Activated T-helper 2 cell treated with anti-CD3 and anti-CD28 coated beads, Interferon-gamma antibody, Interleukin-2, Interleukin-4, amounts not matched to agents 10 μg/mL and 5 μg/mL and 100 μg/mL, durations not matched to agents 14 hours and 24 hours and 36 hours (primary cell): Measurements from ENCODE around the gene FAM78B. TPM values are rescaled to one million over a fixed set of nuclear protein-coding genes. Genes with fewer than 3 reads are reported as not detected.

Experiments used
- DNase-seq: peaks from one replicate; pipeline ENCODE4 v3.0.0; 2021; ENCODE audit warnings: low spot score
- H3K27ac Mint-ChIP-seq: one replicate; pipeline ENCODE4 v1.8.0; 2021; ENCODE audit warnings: mixed read lengths
- H3K27me3 Mint-ChIP-seq: one replicate; pipeline ENCODE4 v1.8.0; 2021; ENCODE audit warnings: low read depth, mixed read lengths
- H3K36me3 Mint-ChIP-seq: one replicate; pipeline ENCODE4 v1.8.0; 2021; ENCODE audit warnings: low read depth, mixed read lengths
- H3K4me1 Mint-ChIP-seq: one replicate; pipeline ENCODE4 v1.8.0; 2021; ENCODE audit warnings: low read depth, mixed read lengths
- H3K4me3 Mint-ChIP-seq: one replicate; pipeline ENCODE4 v1.8.0; 2021; ENCODE audit warnings: low read depth, mild to moderate bottlenecking, moderate library complexity, mixed read lengths
- H3K9me3 Mint-ChIP-seq: one replicate; pipeline ENCODE4 v1.8.0; 2021; ENCODE audit warnings: mixed read lengths
- intact Hi-C: fragments of 100-400 bp; cut with micrococcal nuclease; formaldehyde crosslinking; loops from one replicate; pipeline ENCODE4 v1.15.1; 2023
- total RNA-seq: library from RNA; stranded (reverse); gene quantifications from 2 replicates; pipeline ENCODE4 v1.2.3, GENCODE V29; 2022

Gene FAM78B
- total RNA-seq, 1 donor from 2014 or later, result 1.2 TPM

DNA sequence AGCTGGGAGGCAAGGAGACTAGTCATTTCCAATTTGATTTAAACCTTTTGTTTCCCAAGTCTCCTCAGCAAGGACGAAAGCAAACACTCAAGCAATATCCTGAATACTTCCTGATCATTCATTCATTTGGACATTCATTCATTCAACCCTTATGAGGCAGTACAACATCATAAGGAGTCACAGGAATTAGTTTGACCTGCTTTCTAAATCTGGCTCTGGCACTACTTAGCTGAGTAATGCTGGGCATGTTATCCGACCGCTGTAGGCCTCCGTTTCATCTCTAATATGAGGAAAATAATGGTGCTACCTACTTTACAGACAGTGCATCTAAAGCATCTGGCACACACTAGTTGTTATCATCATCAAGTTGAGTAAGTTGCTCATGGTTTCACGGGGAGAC, 11.7 kb downstream of the FAM78B start:
- Mint-ChIP-seq H3K27me3 (no peaks in the 10 kb centered on the region), H3K4me3 (no peak overlapping the region), H3K9me3 (no peaks in the 10 kb centered on the region), H3K36me3 (no peaks in the 10 kb centered on the region), H3K27ac (no peak overlapping the region), H3K4me1 (no peaks in the 10 kb centered on the region)
- intact Hi-C loops, result no loop called here
- no peak for DNase-seq

DNA sequence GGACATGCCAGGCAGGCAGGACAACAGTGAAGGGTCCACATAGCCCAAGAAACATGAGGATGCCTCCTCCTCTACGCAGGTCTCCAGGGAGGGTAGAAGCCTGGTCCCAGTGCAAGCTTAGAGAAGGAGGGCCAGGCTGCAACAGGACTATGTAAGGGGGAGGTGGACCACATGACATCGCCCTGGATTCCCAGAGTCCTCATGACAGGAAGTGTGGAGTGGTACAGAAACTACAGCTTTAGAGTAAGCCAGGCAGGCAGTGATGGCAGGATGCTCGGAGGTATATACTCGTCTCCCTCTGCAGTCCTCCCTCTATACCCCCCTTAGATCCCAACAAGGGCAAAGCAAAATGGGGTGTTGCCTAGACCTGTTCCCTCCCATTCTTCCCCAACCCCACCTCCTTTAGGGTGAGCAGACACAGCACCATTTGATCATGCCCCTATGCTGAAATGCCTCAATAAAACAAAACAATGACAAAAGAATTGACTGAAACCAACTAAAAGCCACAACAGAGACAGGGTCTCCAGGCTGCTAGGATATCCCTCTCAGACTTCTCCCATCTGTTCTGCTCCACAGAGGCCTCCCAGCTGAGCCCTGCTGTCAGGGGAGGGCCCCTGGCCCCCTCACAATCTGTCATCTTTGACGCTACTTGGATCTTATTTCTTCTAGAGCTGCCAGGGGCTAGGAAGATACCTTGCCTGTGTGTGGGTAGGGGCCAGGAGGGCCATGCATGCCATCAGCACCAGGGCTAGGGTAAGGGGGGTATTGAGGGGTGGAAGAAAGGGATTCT, 13.1 kb downstream of the FAM78B start:
- intact Hi-C loops, result no loop called here
- DNase-seq, result no peak
- Mint-ChIP-seq H3K4me1 (no peaks in the 10 kb centered on the region), H3K27me3 (no peaks in the 10 kb centered on the region), H3K9me3 (no peaks in the 10 kb centered on the region), H3K4me3 (no peak overlapping the region), H3K36me3 (no peaks in the 10 kb centered on the region), H3K27ac (no peak overlapping the region)

DNA sequence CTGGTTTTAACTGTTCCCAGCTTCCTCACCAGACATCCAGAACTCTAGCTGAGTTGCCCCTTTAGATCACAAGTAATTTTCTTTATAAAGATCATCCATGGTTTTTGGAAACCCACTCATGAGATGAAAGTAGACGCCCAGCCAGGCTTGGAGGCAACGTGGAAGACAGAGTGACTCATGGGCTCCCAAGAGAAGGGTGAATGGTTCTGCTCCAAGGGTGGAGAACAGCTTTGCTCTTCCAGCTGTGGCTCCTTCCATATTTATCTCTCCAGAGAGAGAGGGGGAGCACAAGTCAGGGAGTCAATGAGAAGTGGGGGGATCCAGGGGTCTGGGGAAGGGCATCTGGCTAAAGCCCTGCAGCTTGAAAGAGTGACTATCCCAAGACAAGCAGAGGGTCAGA, 13.8 kb downstream of the FAM78B start:
- intact Hi-C loops, result no loop called here

DNA sequence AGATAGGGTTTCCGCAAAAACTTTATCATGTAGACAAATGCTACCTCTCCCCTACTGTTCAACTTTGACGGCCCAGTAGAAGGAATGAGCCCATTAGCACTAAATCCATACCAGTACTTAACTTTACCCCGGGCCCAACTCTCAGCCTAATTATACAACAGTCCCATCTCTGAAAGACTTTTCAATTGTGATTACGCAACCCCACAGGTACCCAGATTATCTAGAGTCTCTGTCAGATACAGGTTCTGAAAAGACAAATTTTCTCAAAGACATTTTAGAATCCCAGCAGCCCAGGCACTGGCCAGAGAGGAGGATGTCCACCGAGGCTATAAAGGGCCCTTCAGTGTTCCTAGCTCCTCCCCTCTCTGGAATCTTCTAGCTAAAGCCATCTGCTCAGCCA, 15.0 kb downstream of the FAM78B start:
- no peak overlapping the region for H3K4me3 Mint-ChIP-seq
- H3K27me3 Mint-ChIP-seq, result no peaks in the 10 kb centered on the region
- DNase-seq, result no peak
- H3K27ac Mint-ChIP-seq, result no peak overlapping the region
- H3K36me3 Mint-ChIP-seq, result no peaks in the 10 kb centered on the region
- no peaks in the 10 kb centered on the region for H3K9me3 Mint-ChIP-seq
- H3K4me1 Mint-ChIP-seq, result no peaks in the 10 kb centered on the region
- intact Hi-C loops, result no loop called here

More for the DNA sequence above, 13.8 kb downstream of the FAM78B start:
- Mint-ChIP-seq H3K4me3 (no peak overlapping the region), H3K27me3 (no peaks in the 10 kb centered on the region), H3K36me3 (no peaks in the 10 kb centered on the region), H3K27ac (no peak overlapping the region), H3K4me1 (no peaks in the 10 kb centered on the region), H3K9me3 (no peaks in the 10 kb centered on the region)
- no peak for DNase-seq

DNA sequence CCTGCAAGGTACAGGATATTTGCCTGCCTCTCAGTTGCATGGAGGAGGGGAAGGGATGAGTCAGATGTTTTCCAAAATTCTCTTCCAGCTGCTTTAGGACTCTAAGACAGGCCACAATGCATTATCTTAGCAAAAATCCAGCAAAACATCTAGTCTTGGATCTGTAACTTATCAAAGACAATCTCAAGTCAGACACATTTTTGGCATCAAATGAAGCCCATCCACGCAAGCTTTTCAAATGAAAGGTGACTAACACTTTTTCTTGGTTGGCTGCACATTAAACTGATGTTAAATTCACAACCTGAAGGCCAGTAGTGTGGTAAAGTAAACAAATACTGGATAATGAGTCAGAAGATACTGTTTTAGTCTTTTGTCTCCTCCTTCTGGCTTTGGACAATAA, 21.3 kb downstream of the FAM78B start:
- Mint-ChIP-seq H3K9me3 (no peaks in the 10 kb centered on the region), H3K4me3 (no peak overlapping the region), H3K27me3 (no peaks in the 10 kb centered on the region), H3K36me3 (no peaks in the 10 kb centered on the region), H3K27ac (no peak overlapping the region), H3K4me1 (no peaks in the 10 kb centered on the region)
- intact Hi-C loops, result no loop called here
- DNase-seq, result no peak

DNA sequence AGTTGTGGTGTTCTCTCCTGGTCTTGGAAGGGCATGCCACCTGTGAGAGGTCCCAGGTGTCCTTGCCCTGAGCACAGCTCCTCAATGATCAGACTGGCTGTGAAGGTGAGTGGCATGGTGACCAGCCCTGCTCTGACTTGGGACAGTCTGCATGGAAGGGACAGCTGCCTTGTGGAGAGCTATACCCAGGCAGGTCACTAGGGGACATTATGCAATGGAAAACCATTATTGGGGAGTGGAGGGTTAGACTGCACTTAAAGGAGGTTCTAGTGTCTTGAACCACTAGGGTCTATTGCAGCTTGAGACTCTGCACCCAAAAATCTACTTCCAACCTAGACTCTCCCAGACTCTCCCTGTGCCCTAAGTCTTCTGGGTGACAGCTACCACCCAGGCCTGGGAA, 24.8 kb downstream of the FAM78B start:
- H3K9me3 Mint-ChIP-seq, result no peaks in the 10 kb centered on the region
- no peaks in the 10 kb centered on the region for H3K27me3 Mint-ChIP-seq

DNA sequence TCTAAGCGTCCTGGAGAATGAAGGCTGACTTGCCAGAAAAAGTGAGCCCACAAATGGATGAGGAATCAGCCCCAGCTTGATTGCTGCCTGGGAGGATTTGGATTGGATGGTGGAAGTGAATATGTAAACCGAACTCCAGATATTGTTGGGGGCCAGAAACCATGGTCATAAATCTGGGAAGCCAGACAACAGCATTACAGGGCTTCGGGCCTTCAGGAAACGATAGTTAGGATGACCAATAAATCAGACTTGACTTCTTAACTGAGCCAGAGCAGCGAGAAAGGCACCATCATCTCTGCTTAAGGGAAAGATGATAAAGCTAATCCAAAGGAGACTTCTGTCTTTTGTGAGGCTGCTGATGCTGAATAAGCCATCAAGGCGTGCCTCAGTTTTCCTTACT, 26.6 kb downstream of the FAM78B start:
- Mint-ChIP-seq H3K27me3 (peaks cover 1% of the 10 kb centered on the region), H3K27ac (no peak overlapping the region), H3K4me3 (no peak overlapping the region), H3K36me3 (no peaks in the 10 kb centered on the region), H3K9me3 (no peaks in the 10 kb centered on the region), H3K4me1 (no peaks in the 10 kb centered on the region)
- intact Hi-C loops, result no loop called here
- no peak for DNase-seq

More for the DNA sequence above, 24.8 kb downstream of the FAM78B start:
- DNase-seq, result no peak
- H3K4me3 Mint-ChIP-seq, result no peak overlapping the region
- no peaks in the 10 kb centered on the region for H3K4me1 Mint-ChIP-seq
- H3K36me3 Mint-ChIP-seq, result no peaks in the 10 kb centered on the region
- intact Hi-C loops, result no loop called here
- no peak overlapping the region for H3K27ac Mint-ChIP-seq

DNA sequence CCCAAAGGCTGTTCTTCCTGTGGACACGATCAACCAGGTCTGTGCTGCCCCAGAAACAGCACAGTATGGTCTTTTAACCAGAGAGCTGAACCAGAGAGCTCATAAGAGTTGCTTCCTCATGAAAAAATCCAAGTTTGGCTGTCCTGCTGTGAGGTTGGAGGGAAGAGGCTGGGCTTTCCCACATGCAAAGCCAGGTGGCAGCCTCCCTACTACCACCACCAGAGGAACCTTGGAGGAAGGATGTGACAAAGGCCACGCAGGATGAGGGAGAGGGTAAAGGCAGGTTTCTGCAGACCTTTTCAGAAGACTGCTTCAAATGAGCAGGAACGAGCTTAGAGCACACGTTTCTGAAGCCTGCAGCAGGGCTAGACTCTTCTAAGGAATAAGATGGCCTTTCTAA, 27.1 kb downstream of the FAM78B start:
- Mint-ChIP-seq H3K4me3 (no peak overlapping the region), H3K4me1 (no peaks in the 10 kb centered on the region), H3K27ac (no peak overlapping the region), H3K27me3 (peaks cover 1% of the 10 kb centered on the region), H3K36me3 (no peaks in the 10 kb centered on the region), H3K9me3 (no peaks in the 10 kb centered on the region)
- intact Hi-C loops, result no loop called here
- no peak for DNase-seq

DNA sequence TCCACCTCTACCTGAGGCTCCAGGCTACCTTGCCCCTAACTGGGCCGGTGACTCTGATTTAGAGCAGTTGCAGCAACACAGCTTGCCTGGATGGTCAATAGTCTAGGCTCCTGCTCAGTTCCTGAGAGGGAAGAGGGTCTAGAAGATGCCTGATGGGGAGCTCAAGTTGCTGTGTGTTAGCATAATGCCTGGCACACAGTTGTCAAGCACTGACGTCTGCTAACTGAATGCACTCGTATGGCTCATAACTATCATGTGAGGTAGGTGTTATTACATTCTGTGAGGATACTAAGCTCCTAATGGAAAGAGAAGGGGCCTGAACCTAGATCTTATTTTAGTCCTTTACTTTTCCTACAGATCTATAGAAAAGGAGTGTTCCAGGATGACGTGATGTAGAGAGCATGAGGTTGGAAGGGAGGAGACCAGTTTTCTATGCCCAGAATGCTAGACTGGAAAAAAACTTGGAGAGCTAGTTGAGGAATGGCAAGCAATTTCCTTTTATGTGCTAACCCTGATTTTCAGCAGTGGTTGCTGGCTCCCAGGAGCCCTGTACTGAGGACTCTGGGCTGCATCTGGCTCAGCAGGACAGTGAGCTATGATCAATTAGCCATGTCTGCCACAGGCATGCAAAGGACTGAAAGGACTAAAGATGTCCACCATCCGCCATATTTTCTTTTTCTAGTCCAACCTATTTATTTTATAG, 30.0 kb downstream of the FAM78B start:
- no peak overlapping the region for H3K27ac Mint-ChIP-seq
- intact Hi-C loops, result no loop called here

DNA sequence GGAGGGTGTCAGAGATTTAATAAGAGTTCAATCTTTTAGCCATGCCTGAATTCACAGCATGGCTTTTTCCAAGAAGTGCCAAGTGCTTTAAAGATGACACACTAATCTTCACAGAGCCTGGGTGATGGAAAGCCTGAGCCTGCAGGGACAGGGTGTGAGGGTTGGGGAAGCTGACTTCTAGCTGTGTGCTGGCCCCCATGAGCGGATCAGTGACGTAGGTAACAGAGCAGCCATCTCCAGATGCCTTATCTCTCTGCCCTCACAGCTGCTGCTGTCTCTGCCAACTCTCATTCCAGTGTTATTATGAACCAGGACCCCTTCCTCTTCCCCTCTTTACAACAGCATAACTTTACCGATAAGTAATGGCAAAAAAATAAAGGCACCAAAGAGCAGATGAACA, 30.6 kb downstream of the FAM78B start:
- Mint-ChIP-seq H3K27ac (no peak overlapping the region), H3K27me3 (peaks cover 1% of the 10 kb centered on the region), H3K36me3 (no peaks in the 10 kb centered on the region), H3K4me3 (no peak overlapping the region), H3K4me1 (no peaks in the 10 kb centered on the region), H3K9me3 (no peaks in the 10 kb centered on the region)
- DNase-seq, result no peak
- intact Hi-C loops, result no loop called here

More for the DNA sequence above, 30.0 kb downstream of the FAM78B start:
- no peak for DNase-seq
- H3K9me3 Mint-ChIP-seq, result no peaks in the 10 kb centered on the region
- H3K4me3 Mint-ChIP-seq, result no peak overlapping the region
- no peaks in the 10 kb centered on the region for H3K4me1 Mint-ChIP-seq
- H3K27me3 Mint-ChIP-seq, result peaks cover 1% of the 10 kb centered on the region
- no peaks in the 10 kb centered on the region for H3K36me3 Mint-ChIP-seq

DNA sequence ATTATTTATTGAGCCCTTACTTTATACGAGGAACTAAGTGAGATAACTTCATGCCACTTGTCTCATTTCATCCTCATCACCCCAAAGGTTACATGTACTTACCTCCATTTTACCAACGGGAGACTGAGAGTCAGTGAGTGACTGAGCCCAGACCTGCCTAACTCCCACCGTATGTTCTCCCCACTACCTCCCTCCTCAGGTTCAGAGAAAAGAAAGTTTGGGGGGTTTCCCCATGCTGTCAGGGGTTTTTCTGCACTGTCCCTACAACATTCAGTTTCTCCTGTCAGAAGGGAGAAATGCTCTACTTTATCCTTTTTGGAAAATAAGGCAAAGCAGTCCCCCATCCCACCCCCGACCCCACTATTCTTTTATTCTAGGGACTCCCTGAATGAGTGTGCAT, 32.9 kb downstream of the FAM78B start:
- Mint-ChIP-seq H3K27me3 (peaks cover 1% of the 10 kb centered on the region), H3K4me3 (no peak overlapping the region), H3K36me3 (no peaks in the 10 kb centered on the region), H3K4me1 (no peaks in the 10 kb centered on the region), H3K9me3 (no peaks in the 10 kb centered on the region), H3K27ac (no peak overlapping the region)
- intact Hi-C loops, result loop anchor here (2.0 to 5.0 kb wide), 2 partner anchors 298 to 345 kb away; no protein-coding TSS in a partner anchor
- DNase-seq, result no peak

DNA sequence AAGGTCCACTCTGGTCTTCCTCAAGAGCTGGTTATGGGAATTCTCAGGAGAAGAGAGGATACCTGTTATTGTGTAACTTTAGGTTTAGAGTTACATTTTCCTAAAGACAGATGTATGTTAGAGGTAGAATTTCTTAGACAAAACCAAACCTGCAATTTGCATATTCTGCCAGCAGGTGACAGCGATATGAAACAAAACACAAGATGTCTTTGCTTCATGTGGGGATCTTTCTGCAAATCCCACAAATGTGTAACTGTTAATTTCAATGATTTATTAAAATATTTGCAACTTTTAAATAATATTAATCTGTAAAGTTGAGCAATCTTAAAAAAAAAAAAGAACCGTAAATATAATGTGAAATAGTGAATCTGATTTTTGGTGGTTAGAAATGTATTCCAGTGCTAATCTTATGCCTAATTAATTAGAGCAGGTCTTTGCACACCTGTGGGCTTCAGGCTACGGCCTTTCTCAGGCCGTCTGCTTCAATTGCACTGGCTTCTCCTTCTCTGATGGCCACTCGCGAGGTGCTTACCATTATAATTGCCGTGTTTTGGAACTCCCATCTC, 33.4 kb downstream of the FAM78B start:
- Mint-ChIP-seq H3K27me3 (peaks cover 1% of the 10 kb centered on the region), H3K27ac (no peak overlapping the region), H3K4me1 (no peaks in the 10 kb centered on the region), H3K9me3 (no peaks in the 10 kb centered on the region), H3K36me3 (no peaks in the 10 kb centered on the region), H3K4me3 (no peak overlapping the region)
- no peak for DNase-seq
- intact Hi-C loops, result loop anchor here (2.0 to 5.0 kb wide), 2 partner anchors 299 to 345 kb away; no protein-coding TSS in a partner anchor

DNA sequence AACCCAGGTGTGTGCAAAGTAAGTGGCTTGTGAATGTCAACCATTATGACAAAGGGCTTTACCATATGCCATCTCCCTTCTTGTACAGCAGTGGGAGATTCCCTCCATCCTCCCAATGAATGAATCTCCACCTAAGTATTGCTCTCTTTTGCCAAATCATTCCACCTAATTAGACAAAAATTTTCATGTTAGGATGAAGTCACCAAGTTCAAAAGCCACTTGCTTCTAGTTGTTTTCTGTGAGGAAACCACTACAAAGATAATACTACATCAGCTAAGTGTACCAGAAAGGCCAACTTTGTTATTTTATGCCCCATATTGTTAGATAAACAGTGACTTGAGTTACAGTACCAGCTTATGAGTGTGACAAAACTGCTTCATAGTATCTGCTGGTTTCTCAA, 34.3 kb downstream of the FAM78B start:
- no peaks in the 10 kb centered on the region for H3K4me1 Mint-ChIP-seq
- no peak for DNase-seq
- no peak overlapping the region for H3K27ac Mint-ChIP-seq
- no peaks in the 10 kb centered on the region for H3K36me3 Mint-ChIP-seq
- no peak overlapping the region for H3K4me3 Mint-ChIP-seq
- peaks cover 1% of the 10 kb centered on the region for H3K27me3 Mint-ChIP-seq
- no peaks in the 10 kb centered on the region for H3K9me3 Mint-ChIP-seq
- intact Hi-C loops, result loop anchor here (2.0 to 5.0 kb wide), 2 partner anchors 300 to 346 kb away; no protein-coding TSS in a partner anchor
